Astrocyte (in vitro differentiated cells and primary cell): ENCODE data around the gene PRKG1.

Experiments used
- EZH2 ChIP-seq: IDR thresholded peaks from 2 replicates; pipeline ENCODE4 v1.6.1; 2012; ENCODE audit warnings: mild to moderate bottlenecking, low read length, inconsistent platforms; ENCODE audit not compliant: insufficient read depth
- TF ChIP-seq, protein P1 (sequence below): IDR thresholded peaks from 2 replicates; pipeline ENCODE4 v1.5.1; 2011; ENCODE audit warnings: low read depth, mild to moderate bottlenecking, inconsistent platforms, low read length, moderate library complexity; ENCODE audit not compliant: insufficient read depth

GRCh38 chr10:51718804-51719291 is 644.6 kb downstream of the PRKG1 start:
- TF ChIP-seq, protein P1, sequence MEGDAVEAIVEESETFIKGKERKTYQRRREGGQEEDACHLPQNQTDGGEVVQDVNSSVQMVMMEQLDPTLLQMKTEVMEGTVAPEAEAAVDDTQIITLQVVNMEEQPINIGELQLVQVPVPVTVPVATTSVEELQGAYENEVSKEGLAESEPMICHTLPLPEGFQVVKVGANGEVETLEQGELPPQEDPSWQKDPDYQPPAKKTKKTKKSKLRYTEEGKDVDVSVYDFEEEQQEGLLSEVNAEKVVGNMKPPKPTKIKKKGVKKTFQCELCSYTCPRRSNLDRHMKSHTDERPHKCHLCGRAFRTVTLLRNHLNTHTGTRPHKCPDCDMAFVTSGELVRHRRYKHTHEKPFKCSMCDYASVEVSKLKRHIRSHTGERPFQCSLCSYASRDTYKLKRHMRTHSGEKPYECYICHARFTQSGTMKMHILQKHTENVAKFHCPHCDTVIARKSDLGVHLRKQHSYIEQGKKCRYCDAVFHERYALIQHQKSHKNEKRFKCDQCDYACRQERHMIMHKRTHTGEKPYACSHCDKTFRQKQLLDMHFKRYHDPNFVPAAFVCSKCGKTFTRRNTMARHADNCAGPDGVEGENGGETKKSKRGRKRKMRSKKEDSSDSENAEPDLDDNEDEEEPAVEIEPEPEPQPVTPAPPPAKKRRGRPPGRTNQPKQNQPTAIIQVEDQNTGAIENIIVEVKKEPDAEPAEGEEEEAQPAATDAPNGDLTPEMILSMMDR: no peak
- TF ChIP-seq EZH2: no peak
